GM23248 (cell line): Measurements from ENCODE around the gene SUPT3H.

ENCODE experiments used
- EZH2 ChIP-seq: fragments of 200-600 bp; sonication (generic); IDR thresholded peaks from 2 replicates; pipeline ENCODE4 v1.6.1; 2018; ENCODE audit warnings: antibody characterized with exemption, mild to moderate bottlenecking; ENCODE audit not compliant: insufficient read depth, poor library complexity, severe bottlenecking
- EZH2phosphoT487 ChIP-seq: fragments of 200-600 bp; sonication (generic); IDR thresholded peaks from 2 replicates; pipeline ENCODE4 v1.6.1; 2018; ENCODE audit warnings: antibody characterized with exemption, moderate library complexity, mild to moderate bottlenecking, low read depth; ENCODE audit not compliant: insufficient read depth

- TF ChIP-seq EZH2 (no peak), EZH2phosphoT487 (no peak)
Measured at GRCh38 chr6:45003387-45003786, 374.3 kb downstream of the SUPT3H start.
